Amniotic stem cell (primary cell): Measurements from ENCODE around the gene SIGLEC6.

Experiments
- DNase-seq: peaks from one replicate; lab custom pipeline; 2025; lab: John Stamatoyannopoulos, UW

SIGLEC6 gene

GRCh38 chr19:51548213-51548651, 16.8 kb upstream of the SIGLEC6 start:
- DNase-seq, result no peak

- no peak for DNase-seq
Observed at GRCh38 chr19:51547397-51548212, 16.1 kb upstream of the SIGLEC6 start.

GRCh38 chr19:51546650-51547396, 15.4 kb upstream of the SIGLEC6 start:
- DNase-seq, result no peak

DNA sequence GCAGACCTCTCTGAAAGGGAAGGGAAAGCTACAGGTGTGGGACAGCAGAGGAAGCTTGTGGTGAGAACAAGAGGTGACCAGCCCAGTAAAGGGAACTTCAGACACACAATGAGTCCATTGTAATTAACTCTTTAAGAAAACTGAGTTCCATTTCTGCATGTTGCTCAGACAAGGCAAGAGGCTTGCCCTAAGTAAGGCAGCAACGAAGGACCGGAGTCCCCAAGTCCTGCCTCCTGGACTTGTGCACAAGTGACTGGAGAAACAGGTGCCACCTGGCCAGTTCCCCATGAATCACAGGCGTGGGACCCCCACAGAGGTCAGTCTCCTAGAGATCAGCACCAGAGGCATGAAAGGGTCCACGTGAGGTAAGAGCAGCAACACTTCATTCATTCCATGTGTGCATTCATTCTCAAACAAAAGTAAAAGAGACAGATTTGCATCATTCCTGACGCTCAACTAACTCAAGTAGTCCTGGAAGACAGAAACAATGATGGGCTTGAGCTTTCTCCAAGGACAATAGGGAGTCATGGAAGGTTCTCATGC, 14.7 kb upstream of the SIGLEC6 start:
- DNase-seq, result no peak

DNA sequence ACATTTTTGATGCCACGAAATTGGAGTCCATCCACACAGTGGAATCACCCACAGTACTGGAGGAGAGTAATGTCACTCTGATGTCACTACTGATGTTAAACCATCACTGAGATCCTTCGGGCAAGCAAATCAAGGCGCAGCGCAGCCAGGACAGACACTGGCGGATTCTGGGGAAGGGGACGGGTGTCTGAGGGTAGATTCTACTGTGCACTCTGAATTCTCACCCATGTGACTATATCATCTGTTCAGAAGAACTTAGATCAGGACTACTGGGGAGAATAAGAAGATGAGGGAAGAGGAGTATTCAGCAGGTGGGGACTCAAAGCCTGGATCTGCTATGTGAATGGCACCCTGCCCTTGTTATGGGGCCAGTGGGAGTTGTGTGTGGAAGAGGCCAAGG, 12.6 kb upstream of the SIGLEC6 start:
- no peak for DNase-seq

- DNase-seq, result no peak
Observed at GRCh38 chr19:51542699-51543098, 11.2 kb upstream of the SIGLEC6 start.

DNA sequence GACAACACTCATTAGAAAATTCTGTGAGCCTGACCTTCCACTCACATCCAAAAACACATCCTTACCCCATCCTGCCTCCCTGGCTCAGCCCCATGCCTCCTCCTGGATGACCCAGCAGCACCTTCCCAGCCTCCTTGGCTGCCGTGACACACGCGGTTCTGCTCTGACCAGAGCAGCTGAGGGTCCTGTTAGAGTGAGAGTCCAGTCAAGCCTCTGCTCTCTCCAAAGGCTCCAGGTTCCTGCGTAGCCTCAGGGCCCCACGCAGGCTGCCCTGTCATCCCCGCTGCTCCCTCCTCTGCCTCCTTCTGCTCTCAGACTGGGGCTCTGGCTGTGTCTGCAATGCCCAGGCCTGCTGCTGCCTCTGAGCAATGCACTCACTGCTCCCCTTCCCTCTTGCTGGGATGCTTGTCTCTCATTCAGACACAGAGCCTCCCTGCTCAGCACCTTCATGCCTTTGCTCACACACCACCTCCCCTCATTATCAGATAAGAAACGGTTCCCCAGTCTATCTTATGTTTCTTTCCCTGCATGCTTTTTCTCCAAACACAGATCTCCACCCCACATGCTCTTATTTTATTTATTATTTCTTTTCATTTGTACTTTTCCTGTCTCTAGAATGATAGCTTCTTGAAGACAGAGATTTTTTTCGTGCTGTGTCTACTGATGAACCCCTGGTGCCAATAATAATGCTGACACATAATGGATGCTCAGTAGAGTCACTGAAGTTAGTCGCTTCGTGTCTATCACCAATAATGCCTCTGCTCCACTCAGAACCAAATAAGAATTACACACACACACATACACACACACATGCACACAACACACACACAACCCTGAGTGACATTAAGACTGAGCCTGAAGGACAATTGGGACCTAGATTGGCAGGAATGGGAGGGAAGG, 10.2 kb upstream of the SIGLEC6 start:
- no peak for DNase-seq

GRCh38 chr19:51539821-51540366, 8.4 kb upstream of the SIGLEC6 start:
- DNase-seq, result no peak

DNA sequence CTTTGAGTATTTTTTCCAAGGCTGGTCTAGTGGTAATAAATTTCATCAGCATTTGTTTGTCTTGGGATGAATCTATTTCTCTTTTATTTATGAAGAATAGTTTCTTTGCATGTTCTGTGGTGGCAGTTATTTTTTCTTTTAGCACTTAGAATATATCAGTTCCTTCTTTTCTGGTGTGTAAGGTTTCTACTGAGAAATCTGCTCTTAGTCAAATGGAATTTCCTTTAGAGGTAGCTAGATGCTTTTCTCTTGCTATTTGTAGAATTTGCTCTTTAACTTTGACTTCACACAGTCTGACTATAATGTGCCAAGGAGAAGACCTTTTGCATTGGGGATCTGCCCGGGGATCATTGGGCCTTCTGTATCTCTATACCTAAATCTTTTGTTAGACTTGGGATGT, 4.1 kb upstream of the SIGLEC6 start:
- no peak for DNase-seq

DNA sequence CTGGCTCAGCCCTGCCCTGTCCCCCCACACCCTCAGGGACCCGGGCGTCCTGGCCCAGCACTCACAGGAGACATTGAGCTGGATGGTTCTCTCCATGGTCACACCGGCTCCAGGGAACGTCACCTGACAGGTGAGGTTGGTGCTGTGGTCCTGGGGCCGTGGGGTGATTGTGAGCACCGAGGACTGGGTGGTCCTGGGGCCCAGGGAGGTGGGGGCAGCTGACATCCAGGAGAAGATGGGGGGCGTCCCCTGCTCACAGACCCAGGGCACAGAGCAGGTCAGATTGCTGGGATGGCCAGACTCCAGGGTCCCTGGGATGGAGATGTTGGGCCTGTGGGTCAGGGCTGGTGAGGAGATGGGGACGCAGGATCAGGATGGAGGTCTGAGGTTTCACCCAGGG, 854 bp downstream of the SIGLEC6 start:
- DNase-seq, result no peak

GRCh38 chr19:51529301-51529700, 2.2 kb downstream of the SIGLEC6 start:
- DNase-seq, result no peak

- no peak for DNase-seq
Observed at GRCh38 chr19:51525651-51526050, 5.8 kb downstream of the SIGLEC6 start.

GRCh38 chr19:51524666-51525264, 6.7 kb downstream of the SIGLEC6 start:
- no peak for DNase-seq

- DNase-seq, result no peak
Observed at GRCh38 chr19:51521781-51522180, 9.7 kb downstream of the SIGLEC6 start.

DNA sequence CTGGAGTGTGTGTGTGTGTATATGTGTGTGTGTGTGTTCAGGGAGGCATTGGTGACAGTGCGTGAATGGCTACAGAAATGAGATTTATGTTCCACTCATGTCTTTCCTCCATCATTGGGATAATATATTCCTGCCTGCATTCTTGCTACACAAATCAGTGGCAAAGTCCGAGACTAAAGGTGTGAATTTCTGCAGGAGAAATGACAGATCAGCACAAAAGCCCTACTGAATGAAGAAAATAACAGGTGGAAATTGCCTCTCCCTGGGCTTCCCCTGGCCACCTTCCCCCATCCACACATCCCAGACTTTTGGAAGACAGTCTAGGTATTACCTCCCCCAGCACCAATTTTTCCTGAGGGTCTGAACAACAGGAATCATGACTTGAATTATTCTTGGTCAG, 10.1 kb downstream of the SIGLEC6 start:
- DNase-seq, result no peak

- no peak for DNase-seq
Observed at GRCh38 chr19:51520728-51521127, 10.7 kb downstream of the SIGLEC6 start.

DNA sequence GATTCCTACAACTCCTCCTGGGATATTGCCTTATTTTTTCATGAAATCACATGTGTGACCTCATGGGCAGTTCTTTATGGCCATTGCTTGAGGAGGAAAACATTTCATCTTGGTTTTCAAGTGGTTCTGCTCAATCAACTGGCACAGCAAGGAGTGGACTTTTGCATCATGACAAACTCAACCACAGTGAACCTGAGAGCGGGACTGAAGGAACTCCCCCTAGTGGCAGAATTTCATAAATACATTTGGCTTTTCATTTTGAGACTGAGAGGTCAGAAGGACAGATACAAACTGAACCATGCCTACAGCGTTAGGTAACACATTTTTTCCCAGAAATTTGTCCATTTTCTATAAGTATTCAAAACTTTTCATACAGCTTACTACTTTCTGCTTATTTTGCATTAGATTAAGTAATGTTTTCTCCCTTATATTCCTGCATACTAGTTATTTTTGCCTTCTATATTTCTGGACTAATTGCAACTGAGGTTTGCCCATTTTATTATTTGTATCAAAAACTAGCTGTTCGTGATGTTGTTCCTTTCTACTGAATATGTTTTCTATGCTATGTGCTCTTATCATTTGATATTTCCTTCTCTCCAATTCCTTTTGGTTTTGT, 16.5 kb downstream of the SIGLEC6 start:
- peak; percentile 1 for DNase-seq

GRCh38 chr19:51513968-51514367, 17.5 kb downstream of the SIGLEC6 start:
- no peak for DNase-seq

DNA sequence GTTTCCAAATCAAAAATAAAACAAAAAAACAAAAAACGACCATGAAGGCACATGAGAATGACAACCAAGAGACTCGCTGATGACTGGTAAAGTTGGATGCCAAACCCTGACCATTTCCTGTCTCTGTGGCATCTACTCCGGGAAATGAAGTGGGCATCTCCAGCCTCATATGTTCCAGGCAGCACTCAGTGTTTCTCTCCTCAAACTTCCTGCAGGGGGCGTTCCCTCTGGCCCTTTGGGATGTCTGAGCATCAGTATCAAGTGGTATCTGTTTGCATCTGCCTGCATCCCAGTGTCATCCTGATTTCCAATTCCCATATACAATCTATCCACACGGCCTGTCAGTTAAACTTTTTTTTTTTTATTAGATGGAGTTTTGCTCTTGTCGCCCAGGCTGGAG, 20.1 kb downstream of the SIGLEC6 start:
- no peak for DNase-seq

- no peak for DNase-seq
Observed at GRCh38 chr19:51509823-51510660, 21.4 kb downstream of the SIGLEC6 start.
